GM18873 (cell line): ENCODE results near the gene GPR37L1.
A peak's percentile ranks its signal among the peaks of the same experiment; 100 is the strongest.
"Not testable (repeated sequence)": the region's sequence is repeated elsewhere in the genome, so short reads cannot be mapped to it uniquely, and the experiment has no call there.

Source experiments
- ATAC-seq: cut with Tn5 transposase; IDR thresholded peaks from one replicate; pipeline ENCODE4 v1.9.1; 2021; ENCODE audit warnings: mild to moderate bottlenecking, moderate library complexity, moderate number of reproducible peaks; ENCODE audit not compliant: unreplicated experiment, low FRiP score

GPR37L1 gene

DNA sequence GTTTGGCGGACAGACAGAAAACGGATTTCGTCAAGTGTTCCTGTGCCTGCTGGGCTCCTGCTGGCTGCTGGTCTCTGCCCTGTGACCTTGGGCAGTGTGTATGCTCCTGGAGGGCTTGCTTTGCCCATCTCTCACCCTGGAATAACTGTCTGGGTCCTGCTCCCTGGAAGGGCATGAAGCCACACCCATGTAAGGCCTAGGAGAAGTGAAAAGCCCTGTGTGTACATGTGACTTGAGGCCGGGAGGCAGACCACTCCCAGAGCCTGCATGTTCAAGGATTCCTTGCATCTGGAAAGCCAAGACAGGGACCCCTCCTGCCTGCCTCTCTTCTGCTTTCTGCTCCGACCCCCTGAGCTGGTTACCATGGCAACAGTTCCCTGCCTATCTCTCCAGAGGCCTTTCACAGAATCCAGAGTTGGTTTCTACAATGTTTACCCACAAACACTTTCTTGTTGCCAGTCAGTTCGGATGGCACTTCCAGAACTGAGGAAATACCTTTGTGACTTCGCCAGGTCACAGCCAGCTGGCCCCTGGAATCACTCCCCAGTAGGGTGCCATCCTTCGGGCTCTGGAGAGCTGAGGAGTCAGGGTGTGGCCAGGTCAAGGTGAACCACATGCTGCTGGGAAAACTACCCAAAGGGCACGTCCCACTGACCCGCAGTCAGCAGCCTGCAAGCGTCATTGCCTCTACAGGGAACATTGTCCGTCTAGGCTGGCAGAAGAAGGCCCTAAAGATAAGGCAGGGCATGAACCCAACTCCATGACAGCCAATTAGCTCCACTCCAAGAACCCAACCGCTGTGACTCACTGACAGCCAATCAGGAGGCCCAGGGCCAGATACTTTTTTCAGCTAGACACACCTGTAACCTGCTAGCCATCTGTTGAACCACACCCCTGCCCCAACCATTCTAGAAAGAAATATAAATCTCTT is 14.7 kb upstream of the GPR37L1 start:
- ATAC-seq = no peak

DNA sequence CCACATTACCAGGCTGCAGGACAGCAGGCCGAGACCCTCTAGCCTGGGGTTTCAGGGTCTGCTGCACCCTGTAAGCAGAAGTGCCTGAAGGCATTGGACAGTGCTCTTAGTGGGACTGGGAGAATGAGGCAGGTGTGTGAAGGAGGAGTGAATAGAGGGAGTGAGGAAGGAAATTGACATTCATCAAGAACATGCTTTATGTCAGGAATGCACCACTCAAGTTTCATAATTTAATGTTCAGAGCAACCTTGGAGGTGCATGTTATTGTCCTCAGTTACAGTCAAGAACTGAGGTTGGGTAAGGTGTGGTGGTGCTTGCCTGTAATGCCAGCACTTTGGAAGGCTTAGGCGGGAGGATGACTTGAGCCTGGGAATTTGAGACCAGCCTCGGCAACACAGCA is 11.7 kb upstream of the GPR37L1 start:
- ATAC-seq = no peak

DNA sequence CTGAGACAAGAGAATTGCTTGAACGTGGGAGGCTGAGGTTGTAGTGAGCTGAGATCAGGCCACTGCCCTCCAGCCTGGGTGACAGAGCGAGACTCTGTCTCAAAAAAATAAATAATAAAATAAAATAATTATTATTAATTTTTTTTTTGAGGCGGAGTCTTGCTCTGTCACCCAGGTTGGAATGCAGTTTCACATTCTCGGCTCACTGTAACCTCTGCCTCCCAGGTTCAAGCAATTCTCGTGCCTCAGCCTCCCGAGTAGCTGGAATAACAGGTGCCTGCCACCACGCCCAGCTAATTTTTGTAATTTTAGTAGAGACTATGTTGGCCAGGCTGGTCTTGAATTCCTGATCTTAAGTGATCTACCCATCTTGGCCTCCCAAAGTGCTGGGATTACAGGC is 11.1 kb upstream of the GPR37L1 start:
- not testable (repeated sequence) for ATAC-seq

DNA sequence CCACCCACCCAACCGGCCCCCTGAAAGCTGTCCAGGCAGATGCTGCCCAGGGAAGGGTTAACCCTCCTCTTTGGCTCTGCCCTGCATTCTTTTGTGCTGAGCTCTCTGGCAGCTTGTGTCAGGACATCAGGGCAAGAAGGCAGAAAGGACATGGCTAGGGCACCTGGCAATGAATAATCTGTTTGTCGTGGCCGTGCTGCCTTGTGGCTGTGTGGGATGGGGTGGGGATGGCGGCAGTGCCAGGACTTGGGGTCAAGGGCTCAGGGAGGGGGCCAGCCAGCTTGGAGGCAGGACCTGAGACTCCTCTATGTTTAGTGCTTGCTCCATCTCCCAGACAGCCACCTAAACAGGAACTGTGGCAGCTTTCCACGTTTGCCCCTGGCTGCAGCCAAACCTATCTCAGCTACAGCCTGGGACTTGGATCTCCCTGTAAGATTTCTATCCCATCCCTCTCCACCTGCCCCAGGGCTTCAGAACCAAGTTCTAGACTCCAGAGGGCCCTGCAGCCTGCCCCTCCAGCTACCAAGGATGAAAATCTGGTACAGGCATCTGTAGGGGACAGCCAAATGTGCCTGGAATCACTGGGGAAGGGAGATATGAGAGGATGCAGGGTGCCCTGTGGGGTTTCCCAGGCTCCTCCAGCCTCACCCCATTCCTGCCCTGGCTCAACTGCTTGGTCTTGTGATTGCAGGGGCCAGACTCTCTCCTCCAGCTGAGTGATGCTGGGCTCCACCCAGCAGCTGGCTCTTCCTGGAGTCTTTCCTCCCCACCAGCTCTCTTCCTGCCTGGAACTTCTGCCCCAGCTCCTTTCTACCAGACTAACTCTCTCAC is 9.6 kb upstream of the GPR37L1 start:
- ATAC-seq = no peak

DNA sequence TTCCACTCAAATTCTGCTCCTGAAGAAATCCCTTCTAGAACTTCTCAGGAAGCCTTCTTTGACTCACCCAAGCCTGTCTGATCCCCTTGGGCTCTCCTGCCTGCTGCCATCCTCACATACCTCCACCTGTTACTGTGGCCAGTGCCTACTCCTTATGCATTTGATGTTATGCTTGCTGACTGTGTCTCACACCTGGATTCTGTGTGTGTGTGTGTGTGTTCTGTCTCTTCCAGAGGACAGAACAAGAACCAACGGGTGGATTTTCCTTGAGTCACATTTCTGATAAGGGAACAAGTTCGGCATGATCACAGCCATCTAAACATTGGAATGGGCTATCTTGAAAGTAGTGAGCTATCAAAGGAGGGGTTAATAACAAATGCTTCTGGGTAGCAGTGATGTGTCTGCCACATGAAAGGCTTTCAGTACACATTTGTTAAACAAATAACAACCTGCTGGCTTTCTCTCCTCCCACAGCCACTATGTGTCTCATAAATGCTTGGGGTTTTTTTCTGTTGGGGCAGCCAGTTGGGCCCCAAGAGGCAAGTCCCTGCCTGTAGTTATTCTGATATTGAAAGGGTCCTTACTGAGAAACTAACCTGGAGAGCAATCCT is 8.9 kb upstream of the GPR37L1 start:
- ATAC-seq = peak; percentile 43

DNA sequence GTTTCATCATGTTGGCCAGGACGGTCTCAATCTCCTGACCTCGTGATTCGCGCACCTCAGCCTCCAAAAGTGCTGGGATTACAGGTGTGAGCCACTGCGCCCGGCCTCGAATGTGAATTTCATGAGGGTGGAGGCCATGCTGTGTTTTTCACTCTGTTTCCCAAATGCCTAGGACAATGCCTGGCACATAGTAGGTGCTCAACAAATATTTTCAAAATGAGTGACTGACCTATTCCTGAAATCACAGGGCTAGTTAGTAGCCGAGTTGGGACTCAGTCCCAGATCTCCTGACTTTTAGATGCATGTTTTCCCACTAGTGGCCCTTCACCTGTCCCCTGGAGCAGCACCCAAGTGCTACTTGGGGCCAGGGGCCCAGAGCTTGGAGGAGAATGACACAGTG is 6.4 kb upstream of the GPR37L1 start:
- ATAC-seq = no peak

DNA sequence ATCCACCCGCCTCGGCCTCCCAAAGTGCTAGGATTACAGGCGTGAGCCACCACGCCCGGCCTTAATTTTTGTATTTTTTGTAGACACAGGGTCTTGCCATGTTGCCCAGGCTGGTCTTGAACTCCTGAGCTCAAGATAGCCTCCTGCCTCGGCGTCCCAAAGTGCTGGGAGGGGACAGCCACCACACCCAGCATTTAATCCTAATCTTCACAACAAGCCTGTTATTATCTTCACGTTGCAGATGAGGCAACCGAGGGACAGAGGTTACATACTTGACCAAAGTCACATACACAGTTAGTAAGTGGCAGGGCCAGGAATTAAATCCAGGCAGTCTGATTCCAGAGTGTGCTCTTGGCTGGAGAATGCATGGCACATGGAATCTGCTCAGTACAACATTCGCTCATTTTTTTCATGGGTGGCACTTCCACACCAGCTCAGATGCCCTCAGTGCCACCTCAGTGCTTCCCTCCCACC is 4.8 kb upstream of the GPR37L1 start:
- ATAC-seq = no peak

DNA sequence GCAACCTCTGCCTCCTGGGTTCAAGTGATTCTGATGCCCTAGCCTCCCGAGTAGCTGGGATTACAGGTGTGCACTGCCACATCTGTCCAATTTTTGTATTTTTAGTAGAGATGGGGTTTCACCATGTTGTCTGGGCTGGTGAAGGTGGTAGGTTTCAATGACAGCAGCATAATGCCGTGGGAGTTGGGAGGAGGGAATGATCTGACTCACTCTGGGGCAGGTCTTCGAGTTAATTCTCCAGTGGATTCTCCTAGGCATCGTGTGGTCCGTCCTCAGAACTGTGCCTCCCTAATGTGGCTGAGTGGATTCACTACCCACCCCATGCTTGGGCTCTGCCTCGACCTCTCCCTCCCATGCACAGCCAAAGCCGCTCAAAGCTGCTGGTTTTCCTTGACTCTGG is 1.7 kb upstream of the GPR37L1 start:
- ATAC-seq = no peak

DNA sequence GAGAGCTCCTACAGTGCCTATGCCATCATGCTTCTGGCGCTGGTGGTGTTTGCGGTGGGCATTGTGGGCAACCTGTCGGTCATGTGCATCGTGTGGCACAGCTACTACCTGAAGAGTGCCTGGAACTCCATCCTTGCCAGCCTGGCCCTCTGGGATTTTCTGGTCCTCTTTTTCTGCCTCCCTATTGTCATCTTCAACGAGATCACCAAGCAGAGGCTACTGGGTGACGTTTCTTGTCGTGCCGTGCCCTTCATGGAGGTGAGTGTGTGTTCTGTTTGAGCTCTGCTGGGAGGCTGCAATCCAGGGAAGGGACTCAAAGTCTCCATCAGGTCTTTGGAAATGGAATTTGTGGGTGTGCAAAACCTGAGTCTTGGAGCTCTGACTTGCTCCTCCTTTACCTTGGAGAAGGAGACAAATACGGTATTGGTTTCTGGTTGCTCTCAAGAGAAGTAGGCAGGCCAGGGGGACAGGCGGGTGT is 658 bp downstream of the GPR37L1 start:
- no peak for ATAC-seq

DNA sequence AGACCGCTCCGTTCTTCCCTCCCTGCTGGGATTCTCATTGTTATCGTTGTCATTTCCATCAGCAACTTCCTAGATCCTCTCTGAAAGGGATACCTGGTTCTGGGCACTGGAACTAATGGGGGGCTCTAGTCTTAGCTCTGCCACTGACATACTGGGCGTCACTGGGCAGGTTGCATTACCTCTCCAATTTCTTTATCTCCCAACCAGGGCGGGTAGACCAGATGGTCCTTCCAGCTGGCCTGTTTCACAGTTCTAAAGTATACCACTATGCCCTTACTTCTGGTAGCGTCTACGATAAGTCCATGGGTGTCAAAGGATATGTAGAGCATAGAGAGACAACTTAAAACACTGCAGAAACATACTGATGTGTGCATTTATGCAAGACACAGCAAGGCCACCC is 1.4 kb downstream of the GPR37L1 start:
- ATAC-seq = no peak

DNA sequence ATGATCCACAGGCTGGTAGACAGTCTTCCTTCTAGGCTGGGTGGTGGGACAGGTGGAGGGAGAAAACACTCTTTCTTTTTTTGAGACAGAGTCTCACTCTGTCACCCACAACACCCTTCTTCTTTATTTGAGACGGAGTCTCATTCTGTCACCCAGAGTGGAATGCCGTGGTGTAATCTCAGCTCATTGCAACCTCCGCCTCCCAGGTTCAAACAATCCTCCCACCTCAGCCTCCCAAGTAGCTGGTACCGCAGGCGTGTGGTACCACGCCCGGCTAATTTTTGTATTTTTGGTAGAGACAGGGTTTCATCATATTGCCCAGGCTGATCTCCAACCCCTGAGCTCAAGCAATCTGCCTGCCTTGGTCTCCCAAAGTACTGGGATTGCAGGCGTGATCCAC is 2.9 kb downstream of the GPR37L1 start:
- ATAC-seq = no peak

DNA sequence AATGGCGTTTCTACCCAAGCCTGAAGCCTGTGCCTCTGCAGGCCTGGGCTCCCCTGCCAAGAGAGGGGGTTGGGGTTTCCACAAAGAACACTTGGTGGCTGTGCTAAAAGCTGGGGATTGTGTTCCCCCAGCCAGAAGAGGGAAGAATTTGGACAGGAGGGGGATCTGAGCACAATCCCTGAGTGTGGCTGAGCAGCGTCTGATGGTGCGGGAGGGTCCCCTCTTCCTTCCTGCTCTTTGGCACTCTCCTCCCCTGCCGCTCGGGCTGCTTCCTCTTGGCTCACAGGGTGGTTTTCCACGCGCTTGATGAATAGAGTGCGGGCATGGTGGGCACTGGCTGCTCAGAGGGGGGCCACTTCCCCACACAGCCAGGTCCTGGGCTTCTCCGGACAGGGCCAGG is 3.7 kb downstream of the GPR37L1 start:
- ATAC-seq = no peak

DNA sequence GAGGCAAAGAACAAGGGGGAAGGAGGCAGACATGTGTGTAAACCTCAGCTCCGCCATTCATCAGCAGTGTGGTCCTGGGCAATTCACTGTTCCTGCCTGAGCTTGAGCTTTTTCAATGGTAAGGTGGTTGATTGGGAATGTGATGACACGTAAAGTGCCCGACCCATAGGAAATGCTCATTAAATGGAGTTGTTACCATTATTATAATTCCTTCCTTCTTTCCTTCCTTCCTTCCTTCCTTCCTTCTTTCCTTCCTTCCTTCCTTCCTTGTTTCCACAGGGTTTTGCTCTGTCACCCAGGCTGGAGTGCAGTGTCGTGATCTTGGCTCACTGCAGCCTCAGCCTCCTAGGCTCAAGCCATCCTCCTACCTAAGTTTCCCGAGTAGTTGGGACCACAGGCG is 4.3 kb downstream of the GPR37L1 start:
- no peak for ATAC-seq

DNA sequence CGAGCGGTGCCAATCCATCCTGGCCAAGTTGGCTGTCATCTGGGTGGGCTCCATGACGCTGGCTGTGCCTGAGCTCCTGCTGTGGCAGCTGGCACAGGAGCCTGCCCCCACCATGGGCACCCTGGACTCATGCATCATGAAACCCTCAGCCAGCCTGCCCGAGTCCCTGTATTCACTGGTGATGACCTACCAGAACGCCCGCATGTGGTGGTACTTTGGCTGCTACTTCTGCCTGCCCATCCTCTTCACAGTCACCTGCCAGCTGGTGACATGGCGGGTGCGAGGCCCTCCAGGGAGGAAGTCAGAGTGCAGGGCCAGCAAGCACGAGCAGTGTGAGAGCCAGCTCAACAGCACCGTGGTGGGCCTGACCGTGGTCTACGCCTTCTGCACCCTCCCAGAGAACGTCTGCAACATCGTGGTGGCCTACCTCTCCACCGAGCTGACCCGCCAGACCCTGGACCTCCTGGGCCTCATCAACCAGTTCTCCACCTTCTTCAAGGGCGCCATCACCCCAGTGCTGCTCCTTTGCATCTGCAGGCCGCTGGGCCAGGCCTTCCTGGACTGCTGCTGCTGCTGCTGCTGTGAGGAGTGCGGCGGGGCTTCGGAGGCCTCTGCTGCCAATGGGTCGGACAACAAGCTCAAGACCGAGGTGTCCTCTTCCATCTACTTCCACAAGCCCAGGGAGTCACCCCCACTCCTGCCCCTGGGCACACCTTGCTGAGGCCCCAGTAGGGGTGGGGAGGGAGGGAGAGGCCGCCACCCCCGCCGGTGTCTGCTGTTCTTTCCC is 5.3 kb downstream of the GPR37L1 start:
- no peak for ATAC-seq

DNA sequence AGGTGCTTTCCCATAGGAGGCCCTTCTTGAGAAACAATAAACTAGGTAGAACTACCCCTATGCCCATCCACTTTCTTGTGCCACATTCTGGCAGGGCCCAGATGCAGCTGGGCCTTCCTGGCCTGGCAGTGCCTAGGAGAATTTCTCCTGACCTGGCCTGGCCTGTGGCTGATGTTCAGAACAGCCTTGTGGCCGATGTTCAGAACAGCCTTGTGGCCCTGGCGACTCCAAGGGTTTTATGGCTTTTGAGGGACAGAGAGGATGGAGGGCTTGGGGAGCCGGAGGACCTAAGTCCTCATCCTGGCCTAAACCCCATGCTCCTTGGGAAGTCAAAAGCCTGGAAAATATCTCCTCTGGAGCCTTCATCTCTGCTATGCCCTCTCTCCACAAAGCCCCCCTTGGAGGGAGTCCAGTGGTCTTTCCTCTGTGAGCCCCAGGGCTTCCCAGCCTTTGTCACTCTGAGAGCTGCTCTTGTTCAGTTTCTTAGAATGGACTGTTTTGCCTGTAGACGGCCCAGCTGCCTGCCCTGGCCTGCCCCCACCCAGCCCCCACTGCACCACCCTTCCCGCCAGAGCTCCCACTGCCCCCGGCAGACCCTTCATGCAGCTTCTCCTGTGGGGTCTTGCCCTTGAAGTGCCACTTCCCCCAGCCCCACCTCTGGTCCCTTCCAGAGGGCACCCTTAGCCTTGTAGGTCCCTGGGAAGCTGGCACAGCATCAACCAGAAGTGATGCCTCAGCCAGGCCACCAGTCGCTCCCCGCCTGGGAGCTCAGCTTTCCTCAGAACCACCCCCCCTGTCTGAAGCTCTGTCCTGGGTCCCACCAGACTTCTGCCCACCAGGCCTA is 7.0 kb downstream of the GPR37L1 start:
- ATAC-seq = no peak

DNA sequence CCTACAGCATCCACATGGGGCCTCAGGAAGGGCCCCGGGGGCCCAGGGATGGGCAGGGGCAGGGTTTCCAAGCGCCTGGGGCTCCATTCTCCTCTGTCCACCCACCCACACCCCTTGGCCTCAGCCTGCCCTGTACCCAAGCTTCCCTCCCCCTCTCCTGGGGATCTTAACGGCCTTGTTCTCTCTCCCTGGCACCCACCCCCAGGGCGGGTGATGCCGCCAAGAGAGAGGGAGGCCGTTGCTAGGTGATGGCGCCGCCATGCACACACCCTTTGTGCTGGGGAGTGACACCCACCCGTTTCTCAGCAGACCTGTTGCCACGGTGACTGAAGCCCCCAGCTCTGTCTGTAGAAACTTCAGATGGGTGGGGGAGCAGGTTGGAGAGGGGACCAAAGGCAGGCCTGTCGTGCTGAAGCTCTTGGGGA is 7.6 kb downstream of the GPR37L1 start:
- ATAC-seq = no peak

DNA sequence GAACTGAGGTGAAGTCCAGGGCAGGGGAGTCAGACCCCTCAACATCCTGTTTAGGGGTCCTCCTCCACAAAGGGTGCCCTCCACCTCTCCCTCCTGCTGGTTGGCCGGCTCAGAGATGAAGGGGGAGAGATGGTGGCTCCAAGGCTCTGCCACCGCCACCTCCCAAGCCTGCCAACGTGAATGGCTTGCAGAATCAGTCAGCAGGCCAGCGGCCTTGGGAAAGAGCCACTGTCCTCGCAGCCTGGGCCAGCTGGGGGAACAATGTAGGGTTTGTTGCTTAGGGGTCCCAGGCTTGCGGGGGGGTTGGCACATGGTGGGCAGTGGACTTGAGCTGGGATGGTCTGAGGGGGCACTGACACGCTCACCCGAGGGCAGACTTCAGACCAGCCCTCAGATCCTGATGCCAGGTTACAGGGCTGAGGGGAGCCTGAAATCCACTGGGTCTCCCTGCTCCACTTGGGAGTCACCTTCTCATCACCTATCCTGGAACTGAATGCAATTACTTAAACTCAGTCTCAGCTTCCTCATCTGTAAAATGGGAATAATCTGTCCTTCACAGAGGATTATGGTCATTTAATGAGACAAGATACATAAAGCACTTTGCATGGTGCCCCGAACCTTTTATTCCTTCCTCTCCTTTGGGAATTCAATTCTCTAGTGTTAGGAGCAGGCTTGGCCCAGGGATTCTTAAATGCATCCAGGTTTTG is 8.3 kb downstream of the GPR37L1 start:
- ATAC-seq = no peak

DNA sequence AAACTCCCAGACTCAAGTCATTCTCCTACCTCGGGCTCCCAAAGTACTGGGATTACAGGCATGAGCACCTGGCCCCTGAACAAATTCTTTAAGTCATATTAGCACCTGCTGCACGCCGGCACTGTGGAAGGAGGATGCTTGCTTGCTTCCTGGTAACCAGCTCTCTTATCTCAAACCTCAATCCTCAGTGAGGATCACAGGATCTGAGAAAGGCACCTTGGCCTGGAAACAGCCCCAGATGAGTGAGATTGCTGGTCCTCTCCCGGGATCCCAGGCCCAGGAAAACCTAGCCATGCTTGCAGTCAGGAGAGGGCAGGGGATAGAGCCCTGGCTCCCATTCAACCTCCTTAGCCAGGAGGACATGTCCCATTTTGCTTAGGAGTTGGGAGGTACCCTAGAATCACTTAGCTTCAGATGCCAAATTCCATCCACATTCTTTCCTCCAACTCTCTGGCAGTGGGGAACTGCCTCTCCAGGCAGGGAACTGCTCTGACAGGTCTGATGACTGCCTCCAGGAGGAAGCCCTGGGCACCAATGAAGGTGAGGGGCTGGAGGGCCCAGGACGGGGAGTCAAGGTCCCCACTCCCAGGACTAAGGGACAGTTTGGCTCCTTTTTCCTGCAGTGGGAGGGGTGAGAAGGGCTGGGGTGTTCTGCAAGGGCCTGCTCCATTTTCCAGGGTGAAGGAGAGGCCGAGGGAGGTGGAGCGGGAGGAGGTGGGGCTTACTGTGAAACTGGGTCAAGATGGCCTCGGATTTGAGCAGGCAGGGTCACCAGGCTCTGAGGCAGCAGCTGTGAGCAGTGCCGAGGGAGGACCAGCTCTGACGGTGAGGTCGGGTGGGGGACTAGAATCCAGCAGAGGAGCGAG is 9.5 kb downstream of the GPR37L1 start:
- ATAC-seq = no peak
